PFSK-1 (cell line): ENCODE results near the gene ID2.

Experiments used
- FOXP2 ChIP-seq: optimal IDR thresholded peaks from 2 replicates; pipeline ENCODE3; 2011; ENCODE audit warnings: borderline replicate concordance, control low read depth, inconsistent platforms; ENCODE audit not compliant: insufficient read depth; ENCODE audit errors: extremely low read length, extremely low read depth
- POLR2AphosphoS5 ChIP-seq: IDR thresholded peaks from 2 replicates; pipeline ENCODE4 v1.6.1; 2012; ENCODE audit warnings: low read depth, mild to moderate bottlenecking, control low read depth, low read length, moderate library complexity
- SIN3A ChIP-seq: IDR thresholded peaks from 2 replicates; pipeline ENCODE4 v1.6.1; 2012; ENCODE audit warnings: mild to moderate bottlenecking, low read length, moderate library complexity, borderline replicate concordance; ENCODE audit not compliant: insufficient read depth
- TAF1 ChIP-seq: IDR thresholded peaks from 2 replicates; pipeline ENCODE4 v1.6.1; 2012; ENCODE audit warnings: low read length, control low read depth, borderline replicate concordance; ENCODE audit not compliant: insufficient read depth
- TF ChIP-seq, protein P1 (sequence below), 2 experiments: IDR thresholded peaks; 2 replicates each; pipeline versions ENCODE4 v1.6.1 to v1.8.0; 2011 to 2012; ENCODE audit warnings: low read depth in 2 of 2, low read length in 2 of 2, control low read depth in 1 of 2, inconsistent platforms in 1 of 2, mild to moderate bottlenecking in 1 of 2, moderate library complexity in 1 of 2; ENCODE audit not compliant: insufficient read depth in 1 of 2

ID2 gene

DNA sequence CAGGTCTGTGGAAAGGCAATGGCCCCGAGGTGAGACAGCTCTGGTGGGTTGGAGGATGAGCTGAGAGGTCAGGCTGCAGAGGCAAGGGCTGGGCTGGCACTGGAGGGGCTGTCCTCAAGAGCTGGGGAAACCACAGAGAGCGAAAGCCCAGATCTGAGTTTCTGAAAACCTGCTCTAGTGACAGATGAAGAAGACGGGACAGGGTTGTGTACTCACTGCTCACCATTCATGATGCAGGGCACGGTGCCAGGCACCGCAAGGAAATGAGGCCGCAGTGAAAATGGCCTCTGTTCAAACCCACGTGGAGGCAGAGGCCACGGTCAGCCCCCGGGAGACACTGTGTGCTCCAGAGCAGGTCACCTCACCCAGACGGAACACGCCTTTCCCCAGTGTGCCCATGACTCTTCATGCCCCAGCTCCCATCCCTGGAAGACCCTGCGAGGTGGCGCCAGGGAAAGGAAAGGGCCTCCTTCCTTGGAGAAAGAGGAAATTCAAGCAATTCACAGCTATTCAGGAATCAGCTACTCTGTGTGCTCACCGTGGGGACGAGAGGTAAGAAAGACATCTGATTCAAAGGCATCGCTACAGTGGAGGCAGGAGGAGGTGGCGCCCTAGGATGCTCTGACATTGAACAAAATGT, 24.3 kb upstream of the ID2 start:
- no peak for TF ChIP-seq SIN3A
- TF ChIP-seq, protein P1, sequence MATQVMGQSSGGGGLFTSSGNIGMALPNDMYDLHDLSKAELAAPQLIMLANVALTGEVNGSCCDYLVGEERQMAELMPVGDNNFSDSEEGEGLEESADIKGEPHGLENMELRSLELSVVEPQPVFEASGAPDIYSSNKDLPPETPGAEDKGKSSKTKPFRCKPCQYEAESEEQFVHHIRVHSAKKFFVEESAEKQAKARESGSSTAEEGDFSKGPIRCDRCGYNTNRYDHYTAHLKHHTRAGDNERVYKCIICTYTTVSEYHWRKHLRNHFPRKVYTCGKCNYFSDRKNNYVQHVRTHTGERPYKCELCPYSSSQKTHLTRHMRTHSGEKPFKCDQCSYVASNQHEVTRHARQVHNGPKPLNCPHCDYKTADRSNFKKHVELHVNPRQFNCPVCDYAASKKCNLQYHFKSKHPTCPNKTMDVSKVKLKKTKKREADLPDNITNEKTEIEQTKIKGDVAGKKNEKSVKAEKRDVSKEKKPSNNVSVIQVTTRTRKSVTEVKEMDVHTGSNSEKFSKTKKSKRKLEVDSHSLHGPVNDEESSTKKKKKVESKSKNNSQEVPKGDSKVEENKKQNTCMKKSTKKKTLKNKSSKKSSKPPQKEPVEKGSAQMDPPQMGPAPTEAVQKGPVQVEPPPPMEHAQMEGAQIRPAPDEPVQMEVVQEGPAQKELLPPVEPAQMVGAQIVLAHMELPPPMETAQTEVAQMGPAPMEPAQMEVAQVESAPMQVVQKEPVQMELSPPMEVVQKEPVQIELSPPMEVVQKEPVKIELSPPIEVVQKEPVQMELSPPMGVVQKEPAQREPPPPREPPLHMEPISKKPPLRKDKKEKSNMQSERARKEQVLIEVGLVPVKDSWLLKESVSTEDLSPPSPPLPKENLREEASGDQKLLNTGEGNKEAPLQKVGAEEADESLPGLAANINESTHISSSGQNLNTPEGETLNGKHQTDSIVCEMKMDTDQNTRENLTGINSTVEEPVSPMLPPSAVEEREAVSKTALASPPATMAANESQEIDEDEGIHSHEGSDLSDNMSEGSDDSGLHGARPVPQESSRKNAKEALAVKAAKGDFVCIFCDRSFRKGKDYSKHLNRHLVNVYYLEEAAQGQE (IDR thresholded peaks at IDR 0.05; ENCODE audit: insufficient read depth in 1 of 2, low read depth in 2 of 2, low read length in 2 of 2): no peak
- TF ChIP-seq FOXP2: no peak
- TF ChIP-seq TAF1: no peak
- no peak for TF ChIP-seq POLR2AphosphoS5

DNA sequence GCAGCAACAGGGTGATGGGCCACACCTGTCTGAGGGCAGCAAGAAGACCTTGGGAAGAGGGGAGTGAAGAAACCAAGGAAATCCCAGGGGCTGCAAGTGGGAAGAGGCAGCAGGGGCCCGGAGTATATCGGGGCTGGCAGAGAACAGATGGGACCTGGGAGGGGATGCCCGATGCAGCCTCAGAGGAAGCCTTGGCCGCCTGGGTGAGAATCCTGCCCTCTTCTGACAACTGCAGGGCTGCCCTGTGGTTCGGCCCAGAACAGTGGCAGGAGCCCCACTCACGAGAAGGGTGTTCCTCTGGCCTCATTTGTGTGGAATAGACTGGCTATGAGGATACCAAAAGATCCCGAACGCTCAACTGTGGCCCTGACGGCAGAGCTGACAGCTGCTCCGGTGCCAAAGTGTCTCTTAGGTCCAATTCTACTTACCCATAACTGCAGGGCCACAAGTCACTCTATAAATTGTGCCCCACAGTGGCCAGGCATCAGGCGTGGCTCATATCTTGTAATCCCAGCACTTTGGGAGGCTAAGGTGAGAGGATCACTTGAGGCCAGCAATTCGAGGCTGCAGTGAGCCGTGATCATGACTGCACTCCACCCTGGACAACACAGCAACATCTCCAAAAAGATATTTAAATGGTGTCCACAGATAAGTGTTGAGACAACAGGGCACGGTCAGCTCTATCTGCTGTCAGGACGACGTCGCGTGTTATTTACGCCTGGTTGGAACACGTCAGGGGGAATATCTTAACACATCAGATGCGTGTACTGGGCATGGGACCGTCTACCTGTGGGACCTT, 23.6 kb upstream of the ID2 start:
- no peak for TF ChIP-seq FOXP2
- TF ChIP-seq TAF1: no peak
- no peak for TF ChIP-seq SIN3A
- TF ChIP-seq, protein P1 (IDR thresholded peaks at IDR 0.05; ENCODE audit: insufficient read depth in 1 of 2, low read depth in 2 of 2, low read length in 2 of 2): no peak
- no peak for TF ChIP-seq POLR2AphosphoS5

DNA sequence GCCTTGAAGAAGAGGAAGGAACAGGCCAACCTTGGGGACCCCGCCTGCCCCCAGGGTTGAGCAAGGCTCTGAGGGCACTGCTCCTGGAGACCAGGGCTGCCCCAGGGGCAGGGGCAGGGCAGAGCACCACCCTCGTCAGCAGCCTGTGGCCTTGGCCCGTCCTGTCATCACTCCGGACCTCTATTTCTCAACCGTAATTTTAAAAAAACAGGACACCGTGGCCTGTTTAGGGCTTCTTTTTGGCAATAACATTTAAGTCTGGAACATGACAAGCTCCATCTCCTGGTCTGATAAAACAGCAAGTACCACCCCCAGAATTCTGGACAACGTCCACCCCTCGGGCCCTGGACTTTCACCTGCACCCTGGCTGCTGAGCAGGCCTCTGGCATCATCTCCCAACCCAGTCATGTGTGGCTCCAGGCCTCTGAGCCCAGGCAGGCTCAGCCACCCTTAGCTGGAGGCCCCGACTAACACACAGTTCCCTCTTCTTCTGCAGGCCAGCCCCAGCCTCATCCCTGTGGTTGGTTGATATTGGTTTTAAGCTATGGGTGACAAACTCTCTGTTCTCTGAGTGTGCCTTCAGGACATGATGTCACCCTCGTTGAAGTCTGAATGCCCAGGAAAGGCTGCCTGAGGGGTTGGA, 22.6 kb upstream of the ID2 start:
- TF ChIP-seq FOXP2 (no peak), TAF1 (no peak), SIN3A (no peak), POLR2AphosphoS5 (no peak)
- TF ChIP-seq, protein P1 (IDR thresholded peaks at IDR 0.05; ENCODE audit: insufficient read depth in 1 of 2, low read depth in 2 of 2, low read length in 2 of 2): no peak

DNA sequence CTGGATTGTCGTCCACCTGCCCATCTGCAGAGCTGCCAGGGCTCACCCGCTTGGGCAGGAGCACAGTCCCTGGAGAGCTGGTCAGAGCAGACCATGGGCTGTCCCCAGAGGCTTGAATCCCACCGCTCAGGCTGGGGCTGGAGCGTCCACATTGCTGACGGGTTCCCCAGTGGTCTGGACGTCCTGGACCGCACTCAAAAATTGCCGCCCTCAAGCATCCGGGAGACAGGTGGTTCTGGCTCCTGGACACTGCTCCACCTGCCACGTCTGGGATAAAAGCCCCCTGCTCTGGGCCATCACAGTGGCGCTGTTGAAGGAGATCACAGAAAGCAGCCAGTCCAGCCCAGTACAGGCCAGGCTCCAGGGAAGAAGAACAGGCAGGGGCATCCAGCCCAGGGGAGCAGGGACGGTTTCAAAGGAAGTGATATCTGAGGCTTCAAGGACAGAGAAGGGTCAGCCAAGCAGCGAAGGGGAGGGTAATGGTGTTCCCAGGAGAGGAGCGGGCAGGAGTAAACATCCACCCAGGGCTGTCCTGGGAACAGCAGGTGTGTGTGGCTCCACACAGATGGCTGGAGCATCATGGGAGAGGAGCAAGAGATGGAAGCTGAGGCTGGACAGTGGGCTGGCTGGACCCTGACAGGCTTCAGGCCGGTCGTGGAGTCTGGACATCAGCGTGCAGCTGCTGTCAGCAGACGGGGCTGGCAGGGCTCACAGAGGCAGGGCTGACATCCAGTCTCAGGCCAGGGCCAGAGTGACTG, 21.9 kb upstream of the ID2 start:
- TF ChIP-seq TAF1 (no peak), FOXP2 (no peak), POLR2AphosphoS5 (no peak), SIN3A (no peak)
- TF ChIP-seq, protein P1 (IDR thresholded peaks at IDR 0.05; ENCODE audit: insufficient read depth in 1 of 2, low read depth in 2 of 2, low read length in 2 of 2): no peak
